Keratinocyte (primary cell): ENCODE results near the gene MAGI1.

ENCODE experiments used
- CTCF ChIP-seq, 3 experiments: IDR thresholded peaks in 1 of 3; conservative IDR thresholded peaks in 1 of 3; optimal IDR thresholded peaks in 1 of 3; 2 replicates in 2 of 3; 3 replicates in 1 of 3; pipeline versions ENCODE3 to v1.5.1; 2011; ENCODE audit warnings: low read length in 3 of 3, mild to moderate bottlenecking in 3 of 3, moderate library complexity in 2 of 3, control low read depth in 1 of 3, inconsistent platforms in 1 of 3; ENCODE audit not compliant: insufficient read depth in 2 of 3; ENCODE audit errors: extremely low read depth in 1 of 3
- EZH2 ChIP-seq: IDR thresholded peaks from one replicate; pipeline ENCODE4 v1.6.1; 2012; ENCODE audit warnings: inconsistent platforms, mild to moderate bottlenecking, low read length, moderate library complexity

- no peak for TF ChIP-seq CTCF (optimal IDR thresholded peaks at IDR 0.05 in 1 of 3, IDR thresholded peaks at IDR 0.05 in 1 of 3, conservative IDR thresholded peaks at IDR 0.05 in 1 of 3; ENCODE audit: extremely low read depth in 1 of 3, insufficient read depth in 2 of 3, low read length in 3 of 3)
- TF ChIP-seq EZH2: no peak
These were observed 443.3 kb downstream of the MAGI1 start for GRCh38 chr3:65595222-65596028.
